Neuronal stem cell (in vitro differentiated cells): Measurements from ENCODE around the gene SEMA3G.

ENCODE experiments used
- DNase-seq: peaks from one replicate; pipeline ENCODE4 v3.0.0-alpha.2; 2013; ENCODE audit warnings: low spot score
- H2AFZ ChIP-seq: one replicate; pipeline ENCODE4 v1.6.1; 2013; ENCODE audit warnings: mild to moderate bottlenecking, low read length, inconsistent platforms
- H2AK5ac ChIP-seq: 2 replicates; pipeline ENCODE4 v1.6.1; 2013; ENCODE audit warnings: low read depth, mild to moderate bottlenecking, inconsistent platforms, low read length, moderate library complexity, mixed read lengths
- H2BK120ac ChIP-seq: 2 replicates; pipeline ENCODE4 v1.6.1; 2013; ENCODE audit warnings: low read depth, mild to moderate bottlenecking, inconsistent platforms, low read length, moderate library complexity, mixed read lengths
- H2BK12ac ChIP-seq: one replicate; pipeline ENCODE4 v1.6.1; 2013; ENCODE audit warnings: low read length, inconsistent platforms
- H2BK15ac ChIP-seq: 2 replicates; pipeline ENCODE4 v1.6.1; 2013; ENCODE audit warnings: mild to moderate bottlenecking, low read length, inconsistent platforms, mixed read lengths
- H2BK5ac ChIP-seq: one replicate; pipeline ENCODE4 v1.6.1; 2013; ENCODE audit warnings: inconsistent platforms, mild to moderate bottlenecking, low read length, moderate library complexity
- H3K14ac ChIP-seq: one replicate; pipeline ENCODE4 v1.6.1; 2013; ENCODE audit warnings: low read length, inconsistent platforms
- H3K18ac ChIP-seq: 2 replicates; pipeline ENCODE4 v1.6.1; 2013; ENCODE audit warnings: low read length, inconsistent platforms
- H3K23ac ChIP-seq: 2 replicates; pipeline ENCODE4 v1.6.1; 2013; ENCODE audit warnings: low read depth, mild to moderate bottlenecking, mixed read lengths, low read length, inconsistent platforms; ENCODE audit not compliant: poor library complexity
- H3K27ac ChIP-seq: replicated peaks from 3 replicates; pipeline ENCODE4 v1.5.1; 2013; ENCODE audit warnings: low read length, inconsistent platforms
- H3K27me3 ChIP-seq, 3 experiments: 2 replicates each; pipeline ENCODE4 v1.6.1; 2013; ENCODE audit warnings: low read length in 3 of 3, mild to moderate bottlenecking in 2 of 3, inconsistent platforms in 1 of 3, low read depth in 1 of 3, mixed read lengths in 1 of 3, moderate library complexity in 1 of 3; ENCODE audit not compliant: control insufficient read depth in 3 of 3, insufficient read depth in 3 of 3
- H3K36me3 ChIP-seq, 2 donors: replicated peaks in 1 of 2; 2 replicates each; pipeline ENCODE4 v1.6.1; 2013; ENCODE audit warnings: low read length in 2 of 2; ENCODE audit not compliant: control insufficient read depth in 2 of 2, insufficient read depth in 2 of 2
- H3K4ac ChIP-seq: 2 replicates; pipeline ENCODE4 v1.6.1; 2013; ENCODE audit warnings: inconsistent platforms, mild to moderate bottlenecking, low read length, moderate library complexity
- H3K4me1 ChIP-seq, 2 donors: 1 replicate in 1 of 2; 2 replicates in 1 of 2; pipeline ENCODE4 v1.6.1; 2013; ENCODE audit warnings: low read length in 2 of 2, low read depth in 1 of 2; ENCODE audit not compliant: control insufficient read depth in 2 of 2, insufficient read depth in 1 of 2
- H3K4me2 ChIP-seq: one replicate; pipeline ENCODE4 v1.6.1; 2013; ENCODE audit warnings: mild to moderate bottlenecking, low read length, inconsistent platforms; ENCODE audit not compliant: insufficient read depth, poor library complexity, severe bottlenecking
- H3K4me3 ChIP-seq, 2 donors: 2 replicates each; pipeline ENCODE4 v1.5.1; 2013; ENCODE audit warnings: low read length in 2 of 2, mild to moderate bottlenecking in 2 of 2, inconsistent platforms in 1 of 2, moderate library complexity in 1 of 2
- H3K79me1 ChIP-seq: one replicate; pipeline ENCODE4 v1.6.1; 2013; ENCODE audit warnings: low read depth, mild to moderate bottlenecking, inconsistent platforms, low read length, moderate library complexity
- H3K9ac ChIP-seq: one replicate; pipeline ENCODE4 v1.6.1; 2013; ENCODE audit warnings: mild to moderate bottlenecking, low read depth, low read length, inconsistent platforms; ENCODE audit not compliant: poor library complexity
- H3K9me3 ChIP-seq, 2 donors: replicated peaks in 1 of 2; 2 replicates each; pipeline versions ENCODE3 to v1.6.1; 2013; ENCODE audit warnings: low read length in 2 of 2, mild to moderate bottlenecking in 2 of 2, inconsistent platforms in 1 of 2, low read depth in 1 of 2, mixed read lengths in 1 of 2, moderate library complexity in 1 of 2; ENCODE audit not compliant: control insufficient read depth in 2 of 2, insufficient read depth in 1 of 2
- H4K8ac ChIP-seq: one replicate; pipeline ENCODE4 v1.6.1; 2013; ENCODE audit warnings: low read depth, mild to moderate bottlenecking, inconsistent platforms, low read length, moderate library complexity
- H4K91ac ChIP-seq: one replicate; pipeline ENCODE4 v1.6.1; 2013; ENCODE audit warnings: low read length, low read depth, mild to moderate bottlenecking, inconsistent platforms; ENCODE audit not compliant: poor library complexity
- WGBS, 2 donors: extraction: QIAGEN DNeasy Blood & Tissue Kit; methylation state at CpG; one replicate each; pipeline ENCODE4 v1.1.7; 2013; ENCODE audit warnings: missing lambda C conversion rate in 2 of 2, mixed read lengths in 1 of 2; ENCODE audit not compliant: insufficient read length in 2 of 2, insufficient replicate concordance in 1 of 2; ENCODE audit errors: extremely low coverage in 2 of 2; 5-methylcytosine and 5-hydroxymethylcytosine counted together

The SEMA3G gene

GRCh38 chr3:52440671-52441070 is 4.2 kb downstream of the SEMA3G start:
- peak overlapping the region; percentile 85 for H2BK15ac ChIP-seq
- no CpG with 5 or more reads among the region's 14 CpGs for WGBS, 2 donors
- peak overlapping the region; percentile 37 for H3K4ac ChIP-seq
- no peaks in the 10 kb centered on the region for H3K79me1 ChIP-seq
- peak overlapping the region; percentile 98 for H3K14ac ChIP-seq
- no peak overlapping the region for H2AFZ ChIP-seq
- H4K8ac ChIP-seq, result peak overlapping the region; percentile 17
- no peaks in the 10 kb centered on the region for H3K36me3 ChIP-seq
- H2BK5ac ChIP-seq, result no peak overlapping the region
- DNase-seq, result no peak
- peak overlapping the region; percentile 85 for H3K23ac ChIP-seq
- H4K91ac ChIP-seq, result no peak overlapping the region
- no peak overlapping the region for H2BK120ac ChIP-seq
- peak overlapping the region; percentile 28 for H3K18ac ChIP-seq
- no peak overlapping the region for H3K4me3 ChIP-seq
- peaks cover 0 to 50% (median 0%) of the 10 kb centered on the region in 3 experiments for H3K27me3 ChIP-seq
- H2BK12ac ChIP-seq, result peak overlapping the region; percentile 41
- peaks cover 0 to 18% of the 10 kb centered on the region in 2 donors for H3K4me1 ChIP-seq
- H3K4me2 ChIP-seq, result no peak overlapping the region
- H3K27ac ChIP-seq, result no peak overlapping the region
- H3K9ac ChIP-seq, result peak overlapping the region; percentile 44
- no peaks in the 10 kb centered on the region for H3K9me3 ChIP-seq
- peak overlapping the region; percentile 90 for H2AK5ac ChIP-seq

- DNase-seq, result no peak
- no peaks in the 10 kb centered on the region for H3K36me3 ChIP-seq
- no peak overlapping the region for H3K4ac ChIP-seq
- no peak overlapping the region for H2AFZ ChIP-seq
- peaks cover 0 to 45% (median 0%) of the 10 kb centered on the region in 3 experiments for H3K27me3 ChIP-seq
- no peak overlapping the region for H2AK5ac ChIP-seq
- peak overlapping the region; percentile 17 for H4K8ac ChIP-seq
- no peak overlapping the region for H3K4me2 ChIP-seq
- H3K18ac ChIP-seq, result no peak overlapping the region
- no CpG with 5 or more reads among the region's 12 CpGs for WGBS, 2 donors
- no peaks in the 10 kb centered on the region for H3K79me1 ChIP-seq
- H3K23ac ChIP-seq, result peak overlapping the region; percentile 85
- H3K9ac ChIP-seq, result peak overlapping the region; percentile 44
- no peak overlapping the region for H3K4me3 ChIP-seq
- H4K91ac ChIP-seq, result no peak overlapping the region
- no peak overlapping the region for H2BK120ac ChIP-seq
- H3K27ac ChIP-seq, result no peak overlapping the region
- H2BK5ac ChIP-seq, result no peak overlapping the region
- H3K9me3 ChIP-seq, result no peaks in the 10 kb centered on the region
- H2BK12ac ChIP-seq, result no peak overlapping the region
- peak overlapping the region; percentile 85 for H2BK15ac ChIP-seq
- H3K14ac ChIP-seq, result no peak overlapping the region
- H3K4me1 ChIP-seq, result peaks cover 0 to 15% of the 10 kb centered on the region in 2 donors
Measured at GRCh38 chr3:52440249-52440551, 4.7 kb downstream of the SEMA3G start.

GRCh38 chr3:52439426-52440248 is 5.3 kb downstream of the SEMA3G start:
- Histone ChIP-seq H2BK5ac (no peak overlapping the region), H3K4ac (no peak overlapping the region), H3K4me1 (peaks cover 0 to 10% of the 10 kb centered on the region in 2 donors), H3K4me2 (no peak overlapping the region), H2AK5ac (peak overlapping the region; percentile 32), H3K36me3 (no peaks in the 10 kb centered on the region), H3K27ac (no peak overlapping the region), H2AFZ (no peak overlapping the region), H2BK15ac (no peak overlapping the region), H4K8ac (peak overlapping the region; percentile 4), H3K9me3 (no peaks in the 10 kb centered on the region), H3K79me1 (no peaks in the 10 kb centered on the region), H3K14ac (peak overlapping the region; percentile 44), H4K91ac (peak overlapping the region; percentile 59), H3K18ac (no peak overlapping the region), H2BK12ac (no peak overlapping the region), H3K23ac (no peak overlapping the region), H2BK120ac (no peak overlapping the region), H3K4me3 (no peak overlapping the region), H3K9ac (no peak overlapping the region), H3K27me3 (peaks cover 0 to 45% (median 0%) of the 10 kb centered on the region in 3 experiments)
- no peak for DNase-seq
- no CpG with 5 or more reads among the region's 16 CpGs for WGBS, 2 donors

- H3K23ac ChIP-seq, result no peak overlapping the region
- peaks cover 0 to 37% (median 0%) of the 10 kb centered on the region in 3 experiments for H3K27me3 ChIP-seq
- no peak overlapping the region for H2BK120ac ChIP-seq
- no peak overlapping the region for H4K91ac ChIP-seq
- no peaks in the 10 kb centered on the region for H3K36me3 ChIP-seq
- H3K18ac ChIP-seq, result no peak overlapping the region
- peaks cover 5 to 11% of the 10 kb centered on the region in 2 donors for H3K4me1 ChIP-seq
- no peaks in the 10 kb centered on the region for H3K79me1 ChIP-seq
- H4K8ac ChIP-seq, result no peak overlapping the region
- no peak overlapping the region for H3K27ac ChIP-seq
- H3K9me3 ChIP-seq, result no peaks in the 10 kb centered on the region
- WGBS, 2 donors, result no CpG with 5 or more reads among the region's 9 CpGs
- H3K4me2 ChIP-seq, result no peak overlapping the region
- no peak overlapping the region for H3K14ac ChIP-seq
- H2AFZ ChIP-seq, result no peak overlapping the region
- no peak for DNase-seq
- H2AK5ac ChIP-seq, result no peak overlapping the region
- H2BK5ac ChIP-seq, result no peak overlapping the region
- no peak overlapping the region for H3K4me3 ChIP-seq
- H2BK15ac ChIP-seq, result no peak overlapping the region
- no peak overlapping the region for H3K4ac ChIP-seq
- no peak overlapping the region for H3K9ac ChIP-seq
- no peak overlapping the region for H2BK12ac ChIP-seq
Measured at GRCh38 chr3:52438579-52439425, 6.1 kb downstream of the SEMA3G start.
